ENCODE results near the gene KIFAP3. TPM values are rescaled to one million over a fixed set of nuclear protein-coding genes. Genes with fewer than 3 reads are reported as not detected.
"Not testable (repeated sequence)": the region's sequence is repeated elsewhere in the genome, so short reads cannot be mapped to it uniquely, and the experiment has no call there.

KIFAP3 gene
- total RNA-seq, 1 experiment from 2014 or later: 2.3 TPM

DNA sequence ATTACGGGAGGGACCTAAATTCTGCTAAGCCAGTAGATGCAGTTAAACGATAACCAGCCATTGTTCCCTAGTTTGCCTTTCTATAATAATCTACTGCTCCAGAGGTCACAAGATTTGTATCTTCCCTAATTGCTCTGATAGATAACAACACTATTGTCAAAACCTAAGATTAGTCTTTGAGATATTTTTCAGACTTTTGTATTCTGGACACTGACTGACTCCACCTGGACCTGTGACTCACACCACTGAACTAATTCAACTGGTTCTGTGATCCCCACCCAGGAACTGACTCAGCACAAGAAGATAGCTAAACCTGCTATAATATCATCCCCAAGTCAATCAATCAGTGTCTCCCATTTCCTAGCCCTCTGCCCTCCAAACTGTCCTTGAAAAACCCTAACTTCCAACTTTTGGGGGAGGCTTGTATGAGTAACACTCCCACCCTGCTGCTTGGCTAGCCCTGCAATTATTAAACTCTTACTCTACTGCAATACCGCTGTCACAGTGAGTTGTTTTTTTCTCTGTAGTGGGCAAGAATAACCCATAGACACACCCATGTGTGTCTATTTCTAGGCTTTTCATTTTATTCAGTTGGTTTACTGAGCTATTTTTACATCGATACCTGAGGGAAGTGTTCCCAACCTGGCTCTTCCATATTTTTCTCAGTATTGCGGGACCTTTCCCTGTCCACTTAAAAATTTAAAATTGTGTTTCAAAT, 11.2 kb downstream of the KIFAP3 start:
- ATAC-seq (no peak), DNase-seq (ENCODE audit: low spot score) (no peak)
- H3K4me3 Mint-ChIP-seq: no peak overlapping the region
- H3K4me1 Mint-ChIP-seq: no peaks in the 10 kb centered on the region
- no peaks in the 10 kb centered on the region for H3K27me3 Mint-ChIP-seq (ENCODE audit: low read depth)
- H3K9me3 Mint-ChIP-seq: peaks cover 9% of the 10 kb centered on the region; the same call in 1 of the 2 replicates
- TF ChIP-seq TEAD4 (CRISPR knock-in tag; IDR thresholded peaks at IDR 0.05) (no peak), HMGA2 (CRISPR knock-in tag; IDR thresholded peaks at IDR 0.05) (no peak), ATF1 (CRISPR knock-in tag; IDR thresholded peaks at IDR 0.05) (no peak), SMAD3 (CRISPR knock-in tag; IDR thresholded peaks at IDR 0.05; ENCODE audit: borderline replicate concordance) (no peak), ELF4 (CRISPR knock-in tag; IDR thresholded peaks at IDR 0.05; ENCODE audit: low read depth) (no peak), ESRRA (CRISPR knock-in tag; IDR thresholded peaks at IDR 0.05; ENCODE audit: borderline replicate concordance) (no peak), ZNF219 (CRISPR knock-in tag; IDR thresholded peaks at IDR 0.05; ENCODE audit: borderline replicate concordance) (no peak), ZNF396 (CRISPR knock-in tag; IDR thresholded peaks at IDR 0.05; ENCODE audit: borderline replicate concordance) (no peak), TCF7 (CRISPR knock-in tag; IDR thresholded peaks at IDR 0.05; ENCODE audit: low read depth) (no peak), NR3C1 (CRISPR knock-in tag; conservative IDR thresholded peaks at IDR 0.05; ENCODE audit: low read depth) (no peak), CBFB (CRISPR knock-in tag; IDR thresholded peaks at IDR 0.05; ENCODE audit: low read depth) (no peak), JUN (CRISPR knock-in tag; IDR thresholded peaks at IDR 0.05) (no peak), FOXP1 (CRISPR knock-in tag; IDR thresholded peaks at IDR 0.05; ENCODE audit: borderline replicate concordance) (no peak)
- TF ChIP-seq, protein P1, sequence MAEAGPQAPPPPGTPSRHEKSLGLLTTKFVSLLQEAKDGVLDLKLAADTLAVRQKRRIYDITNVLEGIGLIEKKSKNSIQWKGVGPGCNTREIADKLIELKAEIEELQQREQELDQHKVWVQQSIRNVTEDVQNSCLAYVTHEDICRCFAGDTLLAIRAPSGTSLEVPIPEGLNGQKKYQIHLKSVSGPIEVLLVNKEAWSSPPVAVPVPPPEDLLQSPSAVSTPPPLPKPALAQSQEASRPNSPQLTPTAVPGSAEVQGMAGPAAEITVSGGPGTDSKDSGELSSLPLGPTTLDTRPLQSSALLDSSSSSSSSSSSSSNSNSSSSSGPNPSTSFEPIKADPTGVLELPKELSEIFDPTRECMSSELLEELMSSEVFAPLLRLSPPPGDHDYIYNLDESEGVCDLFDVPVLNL (CRISPR knock-in tag; IDR thresholded peaks at IDR 0.05; ENCODE audit: borderline replicate concordance, low read depth): no peak
- TF ChIP-seq, protein P2, sequence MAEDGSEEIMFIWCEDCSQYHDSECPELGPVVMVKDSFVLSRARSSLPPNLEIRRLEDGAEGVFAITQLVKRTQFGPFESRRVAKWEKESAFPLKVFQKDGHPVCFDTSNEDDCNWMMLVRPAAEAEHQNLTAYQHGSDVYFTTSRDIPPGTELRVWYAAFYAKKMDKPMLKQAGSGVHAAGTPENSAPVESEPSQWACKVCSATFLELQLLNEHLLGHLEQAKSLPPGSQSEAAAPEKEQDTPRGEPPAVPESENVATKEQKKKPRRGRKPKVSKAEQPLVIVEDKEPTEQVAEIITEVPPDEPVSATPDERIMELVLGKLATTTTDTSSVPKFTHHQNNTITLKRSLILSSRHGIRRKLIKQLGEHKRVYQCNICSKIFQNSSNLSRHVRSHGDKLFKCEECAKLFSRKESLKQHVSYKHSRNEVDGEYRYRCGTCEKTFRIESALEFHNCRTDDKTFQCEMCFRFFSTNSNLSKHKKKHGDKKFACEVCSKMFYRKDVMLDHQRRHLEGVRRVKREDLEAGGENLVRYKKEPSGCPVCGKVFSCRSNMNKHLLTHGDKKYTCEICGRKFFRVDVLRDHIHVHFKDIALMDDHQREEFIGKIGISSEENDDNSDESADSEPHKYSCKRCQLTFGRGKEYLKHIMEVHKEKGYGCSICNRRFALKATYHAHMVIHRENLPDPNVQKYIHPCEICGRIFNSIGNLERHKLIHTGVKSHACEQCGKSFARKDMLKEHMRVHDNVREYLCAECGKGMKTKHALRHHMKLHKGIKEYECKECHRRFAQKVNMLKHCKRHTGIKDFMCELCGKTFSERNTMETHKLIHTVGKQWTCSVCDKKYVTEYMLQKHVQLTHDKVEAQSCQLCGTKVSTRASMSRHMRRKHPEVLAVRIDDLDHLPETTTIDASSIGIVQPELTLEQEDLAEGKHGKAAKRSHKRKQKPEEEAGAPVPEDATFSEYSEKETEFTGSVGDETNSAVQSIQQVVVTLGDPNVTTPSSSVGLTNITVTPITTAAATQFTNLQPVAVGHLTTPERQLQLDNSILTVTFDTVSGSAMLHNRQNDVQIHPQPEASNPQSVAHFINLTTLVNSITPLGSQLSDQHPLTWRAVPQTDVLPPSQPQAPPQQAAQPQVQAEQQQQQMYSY (CRISPR knock-in tag; IDR thresholded peaks at IDR 0.05): no peak
- TF ChIP-seq, protein P3, sequence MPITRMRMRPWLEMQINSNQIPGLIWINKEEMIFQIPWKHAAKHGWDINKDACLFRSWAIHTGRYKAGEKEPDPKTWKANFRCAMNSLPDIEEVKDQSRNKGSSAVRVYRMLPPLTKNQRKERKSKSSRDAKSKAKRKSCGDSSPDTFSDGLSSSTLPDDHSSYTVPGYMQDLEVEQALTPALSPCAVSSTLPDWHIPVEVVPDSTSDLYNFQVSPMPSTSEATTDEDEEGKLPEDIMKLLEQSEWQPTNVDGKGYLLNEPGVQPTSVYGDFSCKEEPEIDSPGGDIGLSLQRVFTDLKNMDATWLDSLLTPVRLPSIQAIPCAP (CRISPR knock-in tag; IDR thresholded peaks at IDR 0.05): no peak
- TF ChIP-seq, protein P4, sequence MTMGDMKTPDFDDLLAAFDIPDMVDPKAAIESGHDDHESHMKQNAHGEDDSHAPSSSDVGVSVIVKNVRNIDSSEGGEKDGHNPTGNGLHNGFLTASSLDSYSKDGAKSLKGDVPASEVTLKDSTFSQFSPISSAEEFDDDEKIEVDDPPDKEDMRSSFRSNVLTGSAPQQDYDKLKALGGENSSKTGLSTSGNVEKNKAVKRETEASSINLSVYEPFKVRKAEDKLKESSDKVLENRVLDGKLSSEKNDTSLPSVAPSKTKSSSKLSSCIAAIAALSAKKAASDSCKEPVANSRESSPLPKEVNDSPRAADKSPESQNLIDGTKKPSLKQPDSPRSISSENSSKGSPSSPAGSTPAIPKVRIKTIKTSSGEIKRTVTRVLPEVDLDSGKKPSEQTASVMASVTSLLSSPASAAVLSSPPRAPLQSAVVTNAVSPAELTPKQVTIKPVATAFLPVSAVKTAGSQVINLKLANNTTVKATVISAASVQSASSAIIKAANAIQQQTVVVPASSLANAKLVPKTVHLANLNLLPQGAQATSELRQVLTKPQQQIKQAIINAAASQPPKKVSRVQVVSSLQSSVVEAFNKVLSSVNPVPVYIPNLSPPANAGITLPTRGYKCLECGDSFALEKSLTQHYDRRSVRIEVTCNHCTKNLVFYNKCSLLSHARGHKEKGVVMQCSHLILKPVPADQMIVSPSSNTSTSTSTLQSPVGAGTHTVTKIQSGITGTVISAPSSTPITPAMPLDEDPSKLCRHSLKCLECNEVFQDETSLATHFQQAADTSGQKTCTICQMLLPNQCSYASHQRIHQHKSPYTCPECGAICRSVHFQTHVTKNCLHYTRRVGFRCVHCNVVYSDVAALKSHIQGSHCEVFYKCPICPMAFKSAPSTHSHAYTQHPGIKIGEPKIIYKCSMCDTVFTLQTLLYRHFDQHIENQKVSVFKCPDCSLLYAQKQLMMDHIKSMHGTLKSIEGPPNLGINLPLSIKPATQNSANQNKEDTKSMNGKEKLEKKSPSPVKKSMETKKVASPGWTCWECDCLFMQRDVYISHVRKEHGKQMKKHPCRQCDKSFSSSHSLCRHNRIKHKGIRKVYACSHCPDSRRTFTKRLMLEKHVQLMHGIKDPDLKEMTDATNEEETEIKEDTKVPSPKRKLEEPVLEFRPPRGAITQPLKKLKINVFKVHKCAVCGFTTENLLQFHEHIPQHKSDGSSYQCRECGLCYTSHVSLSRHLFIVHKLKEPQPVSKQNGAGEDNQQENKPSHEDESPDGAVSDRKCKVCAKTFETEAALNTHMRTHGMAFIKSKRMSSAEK (CRISPR knock-in tag; IDR thresholded peaks at IDR 0.05; ENCODE audit: borderline replicate concordance): no peak
- TF ChIP-seq, protein P5, sequence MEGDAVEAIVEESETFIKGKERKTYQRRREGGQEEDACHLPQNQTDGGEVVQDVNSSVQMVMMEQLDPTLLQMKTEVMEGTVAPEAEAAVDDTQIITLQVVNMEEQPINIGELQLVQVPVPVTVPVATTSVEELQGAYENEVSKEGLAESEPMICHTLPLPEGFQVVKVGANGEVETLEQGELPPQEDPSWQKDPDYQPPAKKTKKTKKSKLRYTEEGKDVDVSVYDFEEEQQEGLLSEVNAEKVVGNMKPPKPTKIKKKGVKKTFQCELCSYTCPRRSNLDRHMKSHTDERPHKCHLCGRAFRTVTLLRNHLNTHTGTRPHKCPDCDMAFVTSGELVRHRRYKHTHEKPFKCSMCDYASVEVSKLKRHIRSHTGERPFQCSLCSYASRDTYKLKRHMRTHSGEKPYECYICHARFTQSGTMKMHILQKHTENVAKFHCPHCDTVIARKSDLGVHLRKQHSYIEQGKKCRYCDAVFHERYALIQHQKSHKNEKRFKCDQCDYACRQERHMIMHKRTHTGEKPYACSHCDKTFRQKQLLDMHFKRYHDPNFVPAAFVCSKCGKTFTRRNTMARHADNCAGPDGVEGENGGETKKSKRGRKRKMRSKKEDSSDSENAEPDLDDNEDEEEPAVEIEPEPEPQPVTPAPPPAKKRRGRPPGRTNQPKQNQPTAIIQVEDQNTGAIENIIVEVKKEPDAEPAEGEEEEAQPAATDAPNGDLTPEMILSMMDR (IDR thresholded peaks at IDR 0.05): no peak
- TF ChIP-seq, protein P6, sequence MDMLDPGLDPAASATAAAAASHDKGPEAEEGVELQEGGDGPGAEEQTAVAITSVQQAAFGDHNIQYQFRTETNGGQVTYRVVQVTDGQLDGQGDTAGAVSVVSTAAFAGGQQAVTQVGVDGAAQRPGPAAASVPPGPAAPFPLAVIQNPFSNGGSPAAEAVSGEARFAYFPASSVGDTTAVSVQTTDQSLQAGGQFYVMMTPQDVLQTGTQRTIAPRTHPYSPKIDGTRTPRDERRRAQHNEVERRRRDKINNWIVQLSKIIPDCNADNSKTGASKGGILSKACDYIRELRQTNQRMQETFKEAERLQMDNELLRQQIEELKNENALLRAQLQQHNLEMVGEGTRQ (CRISPR knock-in tag; IDR thresholded peaks at IDR 0.05): no peak
- POLR2A ChIA-PET: no interaction called here
- no peak overlapping the region for H3K27ac Mint-ChIP-seq
- CTCF ChIA-PET: interaction anchor here (1.4 kb wide), 1 partner anchor 11 kb away, joined by 3 read pairs; the partner anchor contains the start of gene KIFAP3
- H3K36me3 Mint-ChIP-seq: no peaks in the 10 kb centered on the region

DNA sequence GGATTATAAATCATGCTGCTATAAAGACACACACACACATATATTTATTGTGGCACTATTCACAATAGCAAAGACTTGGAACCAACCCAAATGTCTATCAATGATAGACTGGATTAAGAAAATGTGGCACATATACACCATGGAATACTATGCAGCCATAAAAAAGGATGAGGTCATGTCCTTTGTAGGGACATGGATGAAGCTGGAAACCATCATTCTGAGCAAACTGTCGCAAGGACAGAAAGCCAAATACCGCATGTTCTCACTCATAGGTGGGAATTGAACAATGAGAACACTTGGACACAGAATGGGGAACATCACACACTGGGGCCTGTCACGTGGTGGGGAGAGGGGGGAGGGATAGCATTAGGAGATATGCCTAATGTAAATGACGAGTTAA, 12.8 kb downstream of the KIFAP3 start:
- H3K27me3 Mint-ChIP-seq (ENCODE audit: low read depth); H3K4me1 Mint-ChIP-seq; H3K4me3 Mint-ChIP-seq; H3K9me3 Mint-ChIP-seq; H3K36me3 Mint-ChIP-seq; POLR2A ChIA-PET; DNase-seq (ENCODE audit: low spot score); H3K27ac Mint-ChIP-seq; CTCF ChIA-PET; ATAC-seq: not testable (repeated sequence)

DNA sequence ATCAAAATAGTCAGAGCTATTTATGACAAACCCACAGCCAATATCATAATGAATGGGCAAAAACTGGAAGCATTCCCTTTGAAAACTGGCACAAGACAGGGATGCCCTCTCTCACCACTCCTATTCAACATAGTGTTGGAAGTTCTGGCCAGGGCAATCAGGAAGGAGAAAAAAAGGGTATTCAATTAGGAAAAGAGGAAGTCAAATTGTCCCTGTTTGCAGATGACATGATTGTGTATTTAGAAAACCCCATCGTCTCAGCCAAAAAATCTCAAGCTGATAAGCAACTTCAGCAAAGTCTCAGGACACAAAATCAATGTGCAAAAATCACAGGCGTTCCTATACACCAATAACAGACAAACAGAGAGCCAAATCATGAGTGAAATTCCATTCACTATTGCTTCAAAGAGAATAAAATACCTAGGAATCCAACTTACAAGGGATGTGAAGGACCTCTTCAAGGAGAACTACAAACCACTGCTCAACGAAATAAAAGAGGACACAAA, 14.4 kb downstream of the KIFAP3 start:
- H3K27ac Mint-ChIP-seq; H3K9me3 Mint-ChIP-seq; POLR2A ChIA-PET; CTCF ChIA-PET; DNase-seq (ENCODE audit: low spot score); H3K36me3 Mint-ChIP-seq; H3K4me3 Mint-ChIP-seq; H3K27me3 Mint-ChIP-seq (ENCODE audit: low read depth); ATAC-seq; H3K4me1 Mint-ChIP-seq: not testable (repeated sequence)

Data from WTC11 (cell line).